Transverse colon (tissue), 4 donors: ENCODE results near the gene UBE2J2. TPM values are rescaled to one million over a fixed set of nuclear protein-coding genes. Genes with fewer than 3 reads are reported as not detected.

Experiments used
- DNase-seq: peaks from one replicate; pipeline ENCODE4 v3.0.0-alpha.2; 2019
- H3K27ac ChIP-seq, 4 donors: fragments of 200-600 bp; sonication (generic); 2 replicates each; pipeline ENCODE4 v1.5.1; 2016 to 2018; ENCODE audit warnings: inconsistent platforms in 4 of 4
- H3K27me3 ChIP-seq: fragments of 200-600 bp; sonication (generic); 2 replicates; pipeline ENCODE4 v1.5.1; 2017; ENCODE audit warnings: inconsistent platforms
- H3K36me3 ChIP-seq, 4 donors: fragments of 200-600 bp; sonication (generic); 2 replicates each; pipeline ENCODE4 v1.5.1; 2017 to 2019; ENCODE audit warnings: inconsistent platforms in 4 of 4
- H3K4me1 ChIP-seq, 4 donors: fragments of 200-600 bp; sonication (generic); 2 replicates each; pipeline ENCODE4 v1.5.1; 2017 to 2020; ENCODE audit warnings: inconsistent platforms in 4 of 4
- H3K4me3 ChIP-seq, 4 donors: fragments of 200-600 bp; sonication (generic); 1 replicate in 1 of 4; 2 replicates in 3 of 4; pipeline versions ENCODE4 v1.5.1 to v1.6.1; 2017 to 2019; ENCODE audit warnings: inconsistent platforms in 4 of 4
- H3K9me3 ChIP-seq, 2 donors: fragments of 200-600 bp; sonication (generic); 2 replicates each; pipeline ENCODE4 v1.5.1; 2017 to 2019; ENCODE audit warnings: inconsistent platforms in 2 of 2
- CTCF ChIP-seq, 5 experiments: fragments of 200-600 bp in 3 of 5; fragments of 450-650 bp in 2 of 5; sonication (generic) in 3 of 5; IDR thresholded peaks; 1 replicate in 2 of 5; 2 replicates in 3 of 5; pipeline ENCODE4 v1.5.1; 2016 to 2017; ENCODE audit warnings: antibody characterized with exemption in 5 of 5, inconsistent platforms in 3 of 5, mild to moderate bottlenecking in 2 of 5, moderate library complexity in 1 of 5
- EP300 ChIP-seq: sonication (generic); formaldehyde crosslinking; IDR thresholded peaks from one replicate; pipeline ENCODE4 v1.6.1; 2017; ENCODE audit warnings: antibody characterized with exemption, low read depth
- POLR2A ChIP-seq: fragments of 450-650 bp; IDR thresholded peaks from one replicate; pipeline ENCODE4 v1.6.1; 2016; ENCODE audit warnings: antibody characterized with exemption, mild to moderate bottlenecking, moderate library complexity
- POLR2AphosphoS5 ChIP-seq, 3 donors: sonication (generic); formaldehyde crosslinking; IDR thresholded peaks; one replicate each; pipeline ENCODE4 v1.6.1; 2016; ENCODE audit warnings: antibody characterized with exemption in 3 of 3
- WGBS, 2 donors: methylation state at CpG; one replicate each; pipeline ENCODE4 v1.1.5; 2018; ENCODE audit warnings: low coverage in 1 of 2; 5-methylcytosine and 5-hydroxymethylcytosine counted together
- in situ Hi-C, 4 donors: fragments of 200-750 bp; cut with MboI; loops; one replicate each; pipeline versions ENCODE4 v1.15.0 to v1.15.1; 2017; ENCODE audit warnings: low sequenced_read_pairs in 3 of 4, low pct_ligation_motif_present in 1 of 4, low pct_unique_long_range_greater_than_20kb in 1 of 4
- intact Hi-C: fragments of 100-400 bp; cut with DNase I; formaldehyde crosslinking; loops from one replicate; pipeline ENCODE4 v1.15.1; 2023; ENCODE audit warnings: low total_unique reads
- total RNA-seq, 4 donors: library from RNA; depleted of rRNA; stranded (reverse); fragments of >200 nt; gene quantifications; one replicate each; pipeline ENCODE4 v1.1.0, GENCODE V29; 2016

Gene UBE2J2
- total RNA-seq, 4 donors from 2014 or later: 49.6 to 110 (median 59.1) TPM

GRCh38 chr1:1270813-1271212 is 2.8 kb downstream of the UBE2J2 start:
- no peak overlapping the region for H3K27ac ChIP-seq
- DNase-seq: no peak
- no peaks in the 10 kb centered on the region for H3K36me3 ChIP-seq
- no peaks in the 10 kb centered on the region for H3K9me3 ChIP-seq
- peaks cover 20 to 37% (median 35%) of the 10 kb centered on the region in 4 donors for H3K4me1 ChIP-seq
- in situ Hi-C loops: loop anchor here in 2 of 4 donors (10.0 to 25.0 kb wide), 2 partner anchors 156 to 159 kb away; partner anchors contain the start of gene C1orf159 (in 2 of the 2)
- no peak overlapping the region for H3K4me3 ChIP-seq
- TF ChIP-seq CTCF (IDR thresholded peaks at IDR 0.05) (no peak), POLR2A (no peak), EP300 (no peak), POLR2AphosphoS5 (IDR thresholded peaks at IDR 0.05) (no peak)
- WGBS, 2 donors: 65 to 80% methylated on average over 1 to 7 of the region's 7 CpGs
- no peaks in the 10 kb centered on the region for H3K27me3 ChIP-seq
- intact Hi-C loops: no loop called here

GRCh38 chr1:1268284-1268682 is 5.4 kb downstream of the UBE2J2 start:
- in situ Hi-C loops: loop anchor here in 2 of 4 donors (10.0 to 25.0 kb wide), 2 partner anchors 153 to 156 kb away; partner anchors contain the start of gene C1orf159 (in 2 of the 2)
- H3K27ac ChIP-seq: no peak overlapping the region
- H3K36me3 ChIP-seq: no peaks in the 10 kb centered on the region
- H3K4me3 ChIP-seq: no peak overlapping the region
- TF ChIP-seq EP300 (no peak), POLR2A (no peak), POLR2AphosphoS5 (IDR thresholded peaks at IDR 0.05) (no peak), CTCF (IDR thresholded peaks at IDR 0.05) (no peak)
- H3K9me3 ChIP-seq: no peaks in the 10 kb centered on the region
- H3K27me3 ChIP-seq: no peaks in the 10 kb centered on the region
- WGBS, 2 donors: 97% methylated on average over 13 of the region's 13 CpGs; no CpG with 5 or more reads in 1 of the 2 donors
- DNase-seq: no peak
- H3K4me1 ChIP-seq: peaks cover 20 to 31% (median 28%) of the 10 kb centered on the region in 4 donors
- intact Hi-C loops: no loop called here

- Histone ChIP-seq H3K27me3 (no peaks in the 10 kb centered on the region), H3K36me3 (peaks cover 0 to 5% (median 0%) of the 10 kb centered on the region in 4 donors), H3K4me1 (peaks cover 18 to 29% (median 25%) of the 10 kb centered on the region in 4 donors), H3K27ac (no peak overlapping the region), H3K9me3 (no peaks in the 10 kb centered on the region), H3K4me3 (no peak overlapping the region)
- DNase-seq: no peak
- 93 to 95% methylated on average over 3 to 37 of the region's 39 CpGs for WGBS, 2 donors
- intact Hi-C loops: no loop called here
- no peak for TF ChIP-seq POLR2AphosphoS5 (IDR thresholded peaks at IDR 0.05)
- no peak for TF ChIP-seq EP300
- TF ChIP-seq POLR2A: no peak
- TF ChIP-seq CTCF (IDR thresholded peaks at IDR 0.05): no peak
- in situ Hi-C loops: loop anchor here in 2 of 4 donors (10.0 to 25.0 kb wide), 2 partner anchors 153 to 155 kb away; partner anchors contain the start of gene C1orf159 (in 2 of the 2)
These were observed 6.0 kb downstream of the UBE2J2 start for GRCh38 chr1:1267488-1268283.

GRCh38 chr1:1264868-1265272 is 8.8 kb downstream of the UBE2J2 start:
- Histone ChIP-seq H3K27ac (peak overlapping the region in 1 of 4 donors; percentile 48), H3K4me1 (peaks cover 0 to under 1% (median 0%) of the 10 kb centered on the region in 4 donors), H3K9me3 (no peaks in the 10 kb centered on the region), H3K36me3 (peaks cover 0 to 24% (median 3%) of the 10 kb centered on the region in 4 donors), H3K4me3 (no peak overlapping the region), H3K27me3 (no peaks in the 10 kb centered on the region)
- intact Hi-C loops (no loop called here), in situ Hi-C loops (loop anchor here in 2 of 4 donors (10.0 to 25.0 kb wide), 2 partner anchors 150 to 153 kb away; partner anchors contain the start of gene C1orf159 (in 2 of the 2))
- DNase-seq: no peak
- TF ChIP-seq EP300 (no peak), CTCF (IDR thresholded peaks at IDR 0.05) (peak in 1 of 5 experiments; percentile 6)
- 74% methylated on average over 10 of the region's 10 CpGs; no CpG with 5 or more reads in 1 of the 2 donors for WGBS, 2 donors
